Stimulated activated CD8-positive, alpha-beta memory T cell treated with anti-CD3 and anti-CD28 coated beads, Interleukin-15, amount 100 ng/mL, for 24 hours (primary cell): Measurements from ENCODE around the gene TPH1.

Experiments
- DNase-seq: peaks from one replicate; pipeline ENCODE4 v3.0.0-alpha.2; 2020; ENCODE audit warnings: low read depth

The TPH1 gene

GRCh38 chr11:18046116-18046777, at the start of gene TPH1:
TSS of gene TPH1 (minus strand) at chr11:18046269. CDS start at chr11:18040762, 5,507 bp downstream.
- DNase-seq = no peak

DNA sequence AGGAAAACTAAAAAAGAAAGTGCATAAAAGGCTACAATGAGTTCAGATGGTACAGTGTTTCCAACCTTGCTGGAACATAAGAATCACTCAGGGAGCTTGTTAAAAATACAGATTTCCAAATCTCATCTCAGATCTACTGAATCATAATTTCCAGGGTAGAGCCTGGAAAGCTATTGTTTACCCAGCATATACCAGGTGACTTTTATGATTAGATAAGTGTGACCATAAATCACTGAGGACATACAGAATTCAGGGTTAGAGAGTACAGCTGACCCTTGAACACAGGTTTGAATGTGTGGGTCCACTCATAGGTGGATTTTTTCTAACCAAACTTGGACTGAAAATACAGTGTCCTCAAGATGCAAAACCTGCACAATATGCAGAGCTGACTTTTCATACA, 47.9 kb upstream of the TPH1 start:
- no peak for DNase-seq

GRCh38 chr11:18091731-18092130, 45.7 kb upstream of the TPH1 start:
- DNase-seq = no peak

GRCh38 chr11:18088966-18089365, 42.9 kb upstream of the TPH1 start:
- no peak for DNase-seq

GRCh38 chr11:18088366-18088765, 42.3 kb upstream of the TPH1 start:
- no peak for DNase-seq

GRCh38 chr11:18081551-18081950, 35.5 kb upstream of the TPH1 start:
- no peak for DNase-seq

GRCh38 chr11:18080451-18080850, 34.4 kb upstream of the TPH1 start:
- no peak for DNase-seq

GRCh38 chr11:18078909-18079308, 32.8 kb upstream of the TPH1 start:
- no peak for DNase-seq

DNA sequence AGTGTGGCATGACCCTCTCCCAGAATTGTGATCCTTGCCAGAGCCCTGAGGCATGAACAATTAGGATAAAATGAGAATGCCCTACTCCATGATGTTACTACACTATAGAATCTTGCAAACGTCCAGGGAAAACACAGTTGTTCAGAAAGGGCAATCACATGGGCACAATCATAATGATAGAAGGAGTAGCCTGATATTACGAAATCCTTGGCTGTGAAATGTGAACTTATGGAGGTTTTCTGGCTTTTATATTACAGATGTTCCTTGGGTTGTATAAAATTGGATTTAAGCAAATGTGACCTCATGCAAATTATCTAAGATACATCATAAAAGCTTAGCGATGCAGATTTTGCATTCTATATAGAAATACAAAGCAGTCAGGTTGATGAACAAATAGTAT, 29.4 kb upstream of the TPH1 start:
- no peak for DNase-seq

GRCh38 chr11:18071098-18071705, 25.1 kb upstream of the TPH1 start:
- DNase-seq = no peak

GRCh38 chr11:18067372-18067771, 21.3 kb upstream of the TPH1 start:
- DNase-seq = no peak

GRCh38 chr11:18066626-18067025, 20.6 kb upstream of the TPH1 start:
- no peak for DNase-seq

DNA sequence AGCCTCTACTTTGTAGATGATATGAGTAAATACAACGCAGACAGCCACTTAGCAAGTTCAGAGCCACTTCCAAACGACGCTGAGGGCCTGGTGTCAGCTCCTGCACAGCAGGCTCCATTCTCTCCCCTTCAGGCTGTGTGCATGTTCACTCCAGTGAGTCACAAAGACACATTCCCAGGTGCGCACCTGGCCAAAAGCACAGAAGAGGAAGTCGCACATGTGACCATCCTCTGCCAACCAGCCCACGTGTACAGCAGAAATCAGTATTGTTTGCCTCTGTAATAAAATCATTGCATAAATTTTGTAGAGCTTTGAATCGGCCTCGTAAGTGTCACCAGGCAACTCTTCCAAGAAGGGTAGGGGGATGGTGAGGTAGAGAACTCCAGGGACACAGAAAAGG, 19.5 kb upstream of the TPH1 start:
- no peak for DNase-seq

GRCh38 chr11:18064450-18065054, 18.5 kb upstream of the TPH1 start:
- DNase-seq = no peak

DNA sequence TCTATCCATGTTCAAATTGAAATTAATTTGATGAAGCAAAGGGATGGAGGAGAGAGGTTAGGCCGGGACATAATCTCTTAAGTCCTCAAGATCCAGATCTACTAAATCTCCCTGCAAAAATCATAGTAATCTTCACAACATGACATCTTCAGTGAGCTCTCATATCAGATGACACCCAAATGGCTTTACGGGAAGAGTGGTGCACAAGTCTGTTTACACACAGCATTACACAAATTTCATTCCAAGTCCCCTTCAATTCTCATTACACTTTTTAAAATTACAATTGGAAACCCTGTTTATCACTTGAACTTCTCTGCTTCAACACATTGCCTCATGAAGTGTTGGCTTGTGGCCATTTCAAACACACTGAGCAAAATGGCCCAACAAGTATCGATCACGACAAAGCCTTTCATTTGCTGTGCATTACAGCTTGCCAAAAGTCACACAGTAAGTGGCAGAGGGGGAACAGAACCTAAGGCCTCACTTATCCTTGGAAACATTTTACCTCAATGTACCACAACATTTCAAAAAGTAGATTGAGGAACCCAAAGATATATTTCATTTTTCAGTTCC, 17.9 kb upstream of the TPH1 start:
- DNase-seq = no peak

DNA sequence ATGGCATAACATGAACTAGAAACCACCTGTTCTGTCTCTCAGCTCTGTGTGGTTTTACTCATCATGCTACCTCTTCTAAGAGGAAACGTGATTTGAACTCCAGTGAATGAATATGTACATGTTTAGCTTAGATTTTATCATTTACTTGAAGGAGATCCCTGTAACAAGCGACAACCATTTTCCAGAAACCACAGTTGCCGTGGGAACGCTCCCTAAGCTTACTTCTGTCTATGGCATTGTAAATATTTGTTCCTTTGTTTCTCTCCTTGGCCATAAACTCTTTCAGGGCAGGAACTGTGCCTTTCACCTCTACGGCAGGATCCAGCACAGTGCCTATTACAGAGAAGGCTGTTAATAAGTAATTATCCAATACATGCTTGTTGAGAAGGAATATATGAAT, 17.1 kb upstream of the TPH1 start:
- no peak for DNase-seq

GRCh38 chr11:18061351-18061750, 15.3 kb upstream of the TPH1 start:
- DNase-seq = no peak

DNA sequence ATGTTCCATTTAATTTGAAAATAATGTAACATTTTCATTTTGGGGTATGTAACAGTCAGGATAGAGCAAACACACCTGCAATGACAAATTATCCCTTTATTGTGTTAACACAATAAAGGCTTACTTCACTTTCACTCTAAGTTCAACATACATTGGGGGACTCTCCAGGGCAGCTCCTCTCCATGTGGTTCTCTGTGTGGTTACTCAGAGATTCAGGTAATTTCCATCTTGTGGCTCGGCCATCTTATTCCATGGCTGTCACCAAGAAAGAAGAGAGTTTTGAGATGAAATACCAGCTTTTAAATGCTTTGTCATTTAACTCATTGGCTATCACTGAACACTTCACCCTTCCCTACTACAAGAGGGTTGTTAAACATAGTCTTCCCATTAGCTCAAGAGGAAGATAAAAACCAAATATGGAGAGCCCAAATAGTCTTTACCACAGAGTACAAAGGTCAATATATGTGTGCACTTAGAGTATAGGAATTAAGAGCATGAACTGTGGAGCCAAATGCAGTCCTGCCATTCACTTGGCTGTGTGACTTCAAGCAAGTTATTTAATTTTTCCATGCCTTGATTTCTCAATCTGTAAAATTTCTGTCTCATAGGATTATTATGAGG, 10.6 kb upstream of the TPH1 start:
- no peak for DNase-seq

GRCh38 chr11:18054511-18055103, 8.5 kb upstream of the TPH1 start:
- no peak for DNase-seq

GRCh38 chr11:18050848-18051247, 4.8 kb upstream of the TPH1 start:
- DNase-seq = no peak

GRCh38 chr11:18036456-18036855, 9.6 kb downstream of the TPH1 start:
- DNase-seq = no peak

DNA sequence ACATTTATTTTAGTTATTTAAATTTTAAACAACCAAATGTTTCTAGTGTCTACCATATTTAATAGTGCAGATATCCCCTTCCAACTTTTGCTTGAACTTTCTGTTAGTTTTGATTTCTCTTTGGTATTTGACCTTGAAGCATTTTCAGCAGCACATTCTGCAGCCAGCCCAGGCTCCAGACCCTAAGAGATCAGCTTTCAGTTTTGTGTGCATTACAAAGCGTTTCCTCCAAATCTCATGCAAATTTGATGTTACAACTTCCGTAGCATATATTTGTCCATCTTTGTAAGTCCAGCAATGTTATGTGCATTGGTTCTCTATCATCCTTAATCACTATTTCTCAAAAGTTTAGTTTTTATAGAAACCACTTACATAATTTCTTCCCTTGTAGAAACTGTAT, 18.6 kb downstream of the TPH1 start:
- no peak for DNase-seq

GRCh38 chr11:18022419-18022818, 23.6 kb downstream of the TPH1 start:
- DNase-seq = no peak
